Esophagus muscularis mucosa (tissue), 4 donors: Measurements from ENCODE around the gene MTPN. TPM values are rescaled to one million over a fixed set of nuclear protein-coding genes. Genes with fewer than 3 reads are reported as not detected.

Source experiments
- DNase-seq: peaks from one replicate; pipeline ENCODE4 v3.0.0-alpha.2; 2017; ENCODE audit errors: extremely low spot score
- H3K27ac ChIP-seq, 4 donors: fragments of 200-600 bp; sonication (generic); replicated peaks in 1 of 4; 1 replicate in 3 of 4; 2 replicates in 1 of 4; pipeline ENCODE4 v1.5.1; 2016 to 2019; ENCODE audit warnings: mild to moderate bottlenecking in 1 of 4
- H3K27me3 ChIP-seq, 4 donors: fragments of 200-600 bp; sonication (generic); one replicate each; pipeline versions ENCODE4 v1.5.1 to v1.6.0; 2016 to 2019
- H3K36me3 ChIP-seq, 4 donors: fragments of 200-600 bp; sonication (generic); one replicate each; pipeline ENCODE4 v1.5.1; 2016 to 2019
- H3K4me1 ChIP-seq, 4 donors: fragments of 200-600 bp; sonication (generic); one replicate each; pipeline ENCODE4 v1.5.1; 2016 to 2019
- H3K4me3 ChIP-seq, 4 donors: fragments of 200-600 bp; sonication (generic); 1 replicate in 2 of 4; 2 replicates in 2 of 4; pipeline ENCODE4 v1.5.1; 2016 to 2019; ENCODE audit warnings: mild to moderate bottlenecking in 4 of 4, moderate library complexity in 1 of 4
- H3K9me3 ChIP-seq, 4 donors: fragments of 200-600 bp; sonication (generic); 1 replicate in 3 of 4; 2 replicates in 1 of 4; pipeline ENCODE4 v1.5.1; 2016 to 2019
- EP300 ChIP-seq: sonication (generic); formaldehyde crosslinking; IDR thresholded peaks from one replicate; pipeline ENCODE4 v1.6.1; 2017; ENCODE audit warnings: antibody characterized with exemption
- POLR2A ChIP-seq: fragments of 450-650 bp; IDR thresholded peaks from one replicate; pipeline ENCODE4 v1.6.1; 2017; ENCODE audit warnings: antibody characterized with exemption, moderate library complexity, mild to moderate bottlenecking, low read depth
- POLR2AphosphoS5 ChIP-seq, 2 donors: sonication (generic); formaldehyde crosslinking; IDR thresholded peaks; one replicate each; pipeline ENCODE4 v1.6.1; 2017; ENCODE audit warnings: antibody characterized with exemption in 2 of 2
- whole genome bisulfite sequencing: methylation state at CpG from one replicate; pipeline ENCODE4 v1.1.5; 2018; 5-methylcytosine and 5-hydroxymethylcytosine counted together
- intact Hi-C: fragments of 100-400 bp; cut with DNase I; formaldehyde crosslinking; loops from one replicate; pipeline ENCODE4 v1.15.1; 2023
- total RNA-seq, 4 donors: library from RNA; depleted of rRNA; stranded (reverse); fragments of >200 nt; gene quantifications; one replicate each; pipeline versions ENCODE4 v1.1.0 to v1.2.1, GENCODE V29; 2016
- TF ChIP-seq, protein P1 (sequence below), 3 experiments: fragments of 200-600 bp in 2 of 3; fragments of 450-650 bp in 1 of 3; sonication (generic) in 2 of 3; IDR thresholded peaks; one replicate each; pipeline ENCODE4 v1.5.1; 2017 to 2019; ENCODE audit warnings: antibody characterized with exemption in 3 of 3, mild to moderate bottlenecking in 2 of 3, moderate library complexity in 1 of 3

Gene MTPN
- total RNA-seq, 4 donors from 2014 or later, result 68.8 to 74.9 (median 71.5) TPM

DNA sequence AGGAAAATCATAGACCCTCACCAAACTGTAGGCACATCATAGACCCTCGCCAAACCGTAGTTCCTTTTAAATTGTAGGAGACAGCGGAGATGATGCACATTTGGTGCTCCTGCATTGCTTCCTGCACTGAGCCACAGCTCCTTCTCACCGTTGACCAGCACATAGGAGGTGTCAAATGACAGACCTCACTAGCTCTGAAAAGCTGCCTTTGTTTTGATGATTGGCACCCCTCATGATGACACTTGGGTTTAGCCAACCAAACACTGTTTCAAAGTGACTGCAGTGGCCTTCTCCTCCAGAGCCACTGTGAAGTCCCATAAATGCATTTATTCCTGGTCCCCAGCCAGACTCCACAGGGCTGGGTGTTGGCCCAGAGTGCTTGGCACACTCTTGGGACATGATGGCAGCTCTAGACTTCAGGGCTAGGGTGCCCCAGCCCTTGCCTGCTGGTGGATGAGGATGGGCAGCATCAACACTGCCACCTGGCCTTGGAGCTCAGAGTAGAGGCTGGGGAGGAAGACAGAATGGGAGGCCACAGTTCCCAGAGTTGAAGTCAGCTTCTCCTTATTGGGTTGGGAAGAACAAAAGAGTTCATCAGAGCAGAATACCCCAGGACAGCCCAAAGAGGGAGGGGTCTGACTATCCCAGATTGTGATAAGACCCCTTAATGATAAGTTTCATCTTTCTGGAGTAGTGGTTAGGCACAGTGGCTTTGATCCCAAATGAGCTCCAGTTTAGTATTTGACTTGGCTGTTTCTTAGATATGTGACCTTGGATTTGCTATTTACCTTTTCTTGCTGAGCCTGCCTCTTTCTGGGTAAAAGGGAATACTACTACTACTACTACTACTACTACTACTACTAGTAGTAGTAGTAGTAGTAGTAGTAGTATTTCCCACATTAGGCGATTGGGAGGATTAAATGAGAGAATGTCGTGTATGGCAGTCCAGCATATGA is 75.3 kb downstream of the MTPN start:
- intact Hi-C loops, result no loop called here
- WGBS, result 80% methylated on average over 6 of the region's 6 CpGs
- DNase-seq, result no peak
- Histone ChIP-seq H3K4me3 (no peak overlapping the region), H3K27ac (no peak overlapping the region), H3K36me3 (no peaks in the 10 kb centered on the region), H3K27me3 (no peaks in the 10 kb centered on the region), H3K4me1 (no peaks in the 10 kb centered on the region), H3K9me3 (no peaks in the 10 kb centered on the region)
- TF ChIP-seq POLR2A, result no peak
- TF ChIP-seq, protein P1, sequence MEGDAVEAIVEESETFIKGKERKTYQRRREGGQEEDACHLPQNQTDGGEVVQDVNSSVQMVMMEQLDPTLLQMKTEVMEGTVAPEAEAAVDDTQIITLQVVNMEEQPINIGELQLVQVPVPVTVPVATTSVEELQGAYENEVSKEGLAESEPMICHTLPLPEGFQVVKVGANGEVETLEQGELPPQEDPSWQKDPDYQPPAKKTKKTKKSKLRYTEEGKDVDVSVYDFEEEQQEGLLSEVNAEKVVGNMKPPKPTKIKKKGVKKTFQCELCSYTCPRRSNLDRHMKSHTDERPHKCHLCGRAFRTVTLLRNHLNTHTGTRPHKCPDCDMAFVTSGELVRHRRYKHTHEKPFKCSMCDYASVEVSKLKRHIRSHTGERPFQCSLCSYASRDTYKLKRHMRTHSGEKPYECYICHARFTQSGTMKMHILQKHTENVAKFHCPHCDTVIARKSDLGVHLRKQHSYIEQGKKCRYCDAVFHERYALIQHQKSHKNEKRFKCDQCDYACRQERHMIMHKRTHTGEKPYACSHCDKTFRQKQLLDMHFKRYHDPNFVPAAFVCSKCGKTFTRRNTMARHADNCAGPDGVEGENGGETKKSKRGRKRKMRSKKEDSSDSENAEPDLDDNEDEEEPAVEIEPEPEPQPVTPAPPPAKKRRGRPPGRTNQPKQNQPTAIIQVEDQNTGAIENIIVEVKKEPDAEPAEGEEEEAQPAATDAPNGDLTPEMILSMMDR (IDR thresholded peaks at IDR 0.05), result no peak
- TF ChIP-seq POLR2AphosphoS5 (IDR thresholded peaks at IDR 0.05), result no peak

DNA sequence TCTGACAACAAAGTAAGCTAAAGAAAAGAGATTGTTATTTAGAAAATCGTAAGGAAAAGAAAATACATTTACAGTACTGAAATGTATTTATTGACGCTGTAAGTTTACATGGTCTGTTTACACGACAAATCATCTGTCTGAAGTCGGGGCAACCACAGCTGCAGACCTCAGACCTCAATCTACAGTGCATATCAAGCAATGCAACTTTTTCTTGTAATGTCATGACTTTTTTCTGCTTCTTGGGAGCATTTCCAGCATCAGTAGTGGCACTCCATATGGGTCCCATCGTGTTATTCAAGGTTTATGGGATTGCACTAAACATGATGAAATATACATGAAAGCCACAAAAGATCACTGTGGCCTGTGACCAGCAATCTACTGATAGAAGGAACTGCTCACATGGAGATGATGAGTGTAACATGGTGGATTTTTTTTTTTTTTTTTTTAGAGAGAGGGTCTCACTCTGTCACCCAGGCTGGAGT is 77.1 kb downstream of the MTPN start:
- H3K27me3 ChIP-seq, result no peaks in the 10 kb centered on the region
- H3K4me3 ChIP-seq, result no peak overlapping the region
- intact Hi-C loops, result no loop called here
- no peak for DNase-seq
- H3K27ac ChIP-seq, result no peak overlapping the region
- no peaks in the 10 kb centered on the region for H3K9me3 ChIP-seq
- 81% methylated on average over 5 of the region's 5 CpGs for WGBS
- H3K36me3 ChIP-seq, result no peaks in the 10 kb centered on the region
- TF ChIP-seq POLR2A (no peak), POLR2AphosphoS5 (IDR thresholded peaks at IDR 0.05) (no peak), EP300 (no peak)
- TF ChIP-seq, protein P1 (IDR thresholded peaks at IDR 0.05), result no peak
- no peaks in the 10 kb centered on the region for H3K4me1 ChIP-seq

DNA sequence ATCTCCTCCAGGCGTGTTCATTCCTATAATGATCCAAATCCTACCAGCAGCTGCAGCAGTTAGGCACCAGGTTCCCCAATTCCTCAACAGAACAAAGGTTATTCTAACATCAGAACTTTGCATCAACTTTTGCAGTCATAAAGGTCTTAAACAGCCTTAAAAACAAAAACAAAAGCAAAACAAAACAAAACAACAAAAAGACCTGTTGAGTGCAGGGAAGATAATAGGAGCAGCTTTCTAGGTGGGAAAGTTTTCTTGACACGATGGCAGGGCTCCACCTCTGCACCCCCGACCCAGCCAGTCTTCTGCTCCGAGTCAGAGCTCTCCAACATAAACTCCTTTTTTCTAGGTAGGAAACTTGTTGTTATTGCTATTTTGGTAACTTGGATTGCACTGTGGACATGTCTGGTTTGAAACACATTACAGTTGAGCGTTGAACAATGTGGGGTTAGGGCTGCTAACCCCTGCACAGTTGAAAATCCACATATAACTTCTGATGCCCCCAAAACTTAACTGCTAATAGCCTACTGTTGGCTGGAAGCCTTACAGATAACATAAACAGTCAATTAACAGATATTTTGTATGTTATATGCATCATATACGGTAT is 77.6 kb downstream of the MTPN start:
- 79% methylated on average over 6 of the region's 6 CpGs for WGBS
- H3K27me3 ChIP-seq, result no peaks in the 10 kb centered on the region
- intact Hi-C loops, result no loop called here

DNA sequence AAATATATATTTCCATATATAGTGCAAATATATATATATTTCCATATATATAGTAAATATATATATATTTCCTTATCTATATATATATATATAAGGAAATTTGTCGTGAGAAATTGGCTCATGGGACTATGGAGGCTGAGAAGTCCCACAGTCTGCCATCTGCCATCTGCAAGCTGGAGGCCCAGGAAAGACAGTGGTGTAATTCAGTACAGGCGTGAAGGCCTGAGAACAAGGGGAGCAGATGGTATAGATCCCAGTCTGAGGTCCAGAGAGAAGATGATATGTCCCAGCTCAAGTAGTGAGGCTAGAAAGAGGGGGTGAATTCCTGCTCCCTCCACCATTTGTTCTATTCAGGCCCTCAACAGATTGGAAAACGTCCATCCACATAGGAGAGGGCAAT is 78.9 kb downstream of the MTPN start:
- Histone ChIP-seq H3K27ac (no peak overlapping the region), H3K36me3 (no peaks in the 10 kb centered on the region), H3K4me1 (no peaks in the 10 kb centered on the region), H3K4me3 (no peak overlapping the region), H3K27me3 (no peaks in the 10 kb centered on the region), H3K9me3 (no peaks in the 10 kb centered on the region)
- no peak for DNase-seq
- intact Hi-C loops, result no loop called here
- 75% methylated on average over 3 of the region's 3 CpGs for WGBS
- TF ChIP-seq EP300 (no peak), POLR2A (no peak), POLR2AphosphoS5 (IDR thresholded peaks at IDR 0.05) (no peak)
- TF ChIP-seq, protein P1 (IDR thresholded peaks at IDR 0.05), result no peak

More for the DNA sequence above, 77.6 kb downstream of the MTPN start:
- no peak for DNase-seq
- H3K36me3 ChIP-seq, result no peaks in the 10 kb centered on the region
- H3K9me3 ChIP-seq, result no peaks in the 10 kb centered on the region
- TF ChIP-seq, protein P1 (IDR thresholded peaks at IDR 0.05), result no peak
- TF ChIP-seq EP300 (no peak), POLR2AphosphoS5 (IDR thresholded peaks at IDR 0.05) (no peak), POLR2A (no peak)
- no peaks in the 10 kb centered on the region for H3K4me1 ChIP-seq
- H3K27ac ChIP-seq, result no peak overlapping the region
- H3K4me3 ChIP-seq, result no peak overlapping the region
